Testis (tissue), 3 donors: ENCODE measurements around the gene AASDHPPT. TPM values are rescaled to one million over a fixed set of nuclear protein-coding genes. Genes with fewer than 3 reads are reported as not detected.
"Not testable (repeated sequence)": the region's sequence is repeated elsewhere in the genome, so short reads cannot be mapped to it uniquely, and the experiment has no call there.

Experiments used
- DNase-seq: peaks from one replicate; pipeline ENCODE4 v3.0.0-alpha.2; 2019
- H3K27ac ChIP-seq, 2 donors: fragments of 200-600 bp; sonication (generic); one replicate each; pipeline ENCODE4 v1.5.1; 2019
- H3K27me3 ChIP-seq: fragments of 200-600 bp; sonication (generic); one replicate; pipeline ENCODE4 v1.5.1; 2019
- H3K36me3 ChIP-seq: fragments of 200-600 bp; sonication (generic); one replicate; pipeline ENCODE4 v1.5.1; 2017; ENCODE audit warnings: low read depth; ENCODE audit errors: missing control alignments
- H3K4me1 ChIP-seq: fragments of 200-600 bp; sonication (generic); one replicate; pipeline ENCODE4 v1.5.1; 2019
- H3K4me3 ChIP-seq, 2 donors: fragments of 200-600 bp; sonication (generic); one replicate each; pipeline ENCODE4 v1.5.1; 2017 to 2019
- H3K9me3 ChIP-seq: fragments of 200-600 bp; sonication (generic); one replicate; pipeline ENCODE4 v1.5.1; 2017
- CTCF ChIP-seq, 3 experiments: fragments of 450-650 bp in 2 of 3; fragments of 200-600 bp in 1 of 3; sonication (generic) in 1 of 3; IDR thresholded peaks; one replicate each; pipeline ENCODE4 v1.5.1; 2016 to 2019; ENCODE audit warnings: antibody characterized with exemption in 3 of 3, mild to moderate bottlenecking in 2 of 3, moderate library complexity in 1 of 3
- POLR2A ChIP-seq: fragments of 450-650 bp; IDR thresholded peaks from one replicate; pipeline ENCODE4 v1.6.1; 2017; ENCODE audit warnings: antibody characterized with exemption, mild to moderate bottlenecking, moderate library complexity
- WGBS, 2 donors: methylation state at CpG; one replicate each; pipeline ENCODE4 v1.1.5; 2018; 5-methylcytosine and 5-hydroxymethylcytosine counted together
- intact Hi-C: fragments of 100-400 bp; cut with DNase I; formaldehyde crosslinking; loops from one replicate; pipeline ENCODE4 v1.15.1; 2023; ENCODE audit warnings: low total_unique reads
- polyA plus RNA-seq: library from polyadenylated mRNA; stranded (reverse); fragments of 350-450 nt; fragmentation: Illumina TruSeq; extraction: RNeasy Lipid Tissue Mini Kit (QIAGEN cat#74804); gene quantifications from one replicate; pipeline ENCODE4 v1.2.3, GENCODE V29; 2014; ENCODE audit warnings: low read depth, low replicate concordance; ENCODE audit not compliant: insufficient read depth
- total RNA-seq, 2 donors: library from RNA; depleted of rRNA; stranded (reverse); fragments of >200 nt; gene quantifications; one replicate each; pipeline ENCODE4 v1.2.3, GENCODE V29; 2016

Gene AASDHPPT
- total and polyA plus RNA-seq, 3 donors from 2014 or later, result 52.2 to 72.3 (median 56.7) TPM

- WGBS, 2 donors, result 72 to 93% methylated on average over 2 of the region's 2 CpGs
- intact Hi-C loops, result no loop called here
- TF ChIP-seq CTCF (IDR thresholded peaks at IDR 0.05) (no peak), POLR2A (no peak)
These were observed 44.6 kb upstream of the AASDHPPT start for GRCh38 chr11:106032861-106033260.

GRCh38 chr11:106043540-106043939 lies 33.9 kb upstream of the AASDHPPT start:
- Histone ChIP-seq H3K4me1 (no peaks in the 10 kb centered on the region), H3K27me3 (no peaks in the 10 kb centered on the region), H3K27ac (no peak overlapping the region)

More at GRCh38 chr11:106032861-106033260, 44.6 kb upstream of the AASDHPPT start:
- no peak overlapping the region for H3K4me3 ChIP-seq
- DNase-seq, result no peak
- H3K27me3 ChIP-seq, result no peaks in the 10 kb centered on the region
- H3K4me1 ChIP-seq, result no peaks in the 10 kb centered on the region
- H3K27ac ChIP-seq, result no peak overlapping the region
- H3K9me3 ChIP-seq, result no peaks in the 10 kb centered on the region
- H3K36me3 ChIP-seq, result no peaks in the 10 kb centered on the region

DNA sequence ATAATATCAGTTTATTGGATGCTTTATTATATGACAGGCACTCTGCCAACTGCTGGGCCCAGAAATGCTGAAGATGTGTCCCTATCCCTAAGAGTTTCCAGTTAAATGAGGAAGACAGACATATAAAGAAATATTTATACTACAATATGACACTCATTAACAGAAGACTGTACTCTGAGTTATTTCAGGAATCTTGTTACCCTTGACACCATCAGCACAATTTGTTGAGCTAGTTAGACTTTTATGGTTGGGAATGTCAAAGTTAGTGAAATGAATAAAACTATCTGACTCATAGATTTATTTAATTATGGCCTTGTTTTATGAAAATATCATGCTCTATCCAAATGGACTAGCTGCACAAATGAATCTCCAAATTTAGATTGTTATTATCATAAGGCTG lies 29.8 kb upstream of the AASDHPPT start:
- H3K4me3 ChIP-seq, result no peak overlapping the region
- TF ChIP-seq CTCF (IDR thresholded peaks at IDR 0.05), result no peak
- TF ChIP-seq POLR2A, result no peak
- H3K27me3 ChIP-seq, result no peaks in the 10 kb centered on the region
- no peaks in the 10 kb centered on the region for H3K4me1 ChIP-seq
- H3K36me3 ChIP-seq, result no peaks in the 10 kb centered on the region
- H3K27ac ChIP-seq, result no peak overlapping the region
- intact Hi-C loops, result no loop called here
- DNase-seq, result no peak
- no peaks in the 10 kb centered on the region for H3K9me3 ChIP-seq

More at GRCh38 chr11:106043540-106043939, 33.9 kb upstream of the AASDHPPT start:
- intact Hi-C loops, result no loop called here
- Histone ChIP-seq H3K4me3 (no peak overlapping the region), H3K9me3 (no peaks in the 10 kb centered on the region), H3K36me3 (no peaks in the 10 kb centered on the region)
- TF ChIP-seq CTCF (IDR thresholded peaks at IDR 0.05) (no peak), POLR2A (no peak)
- DNase-seq, result no peak

GRCh38 chr11:106049727-106050476 lies 27.6 kb upstream of the AASDHPPT start:
- Histone ChIP-seq H3K4me3 (no peak overlapping the region), H3K4me1 (no peaks in the 10 kb centered on the region), H3K27ac (no peak overlapping the region), H3K36me3 (no peaks in the 10 kb centered on the region), H3K27me3 (no peaks in the 10 kb centered on the region), H3K9me3 (no peaks in the 10 kb centered on the region)
- TF ChIP-seq CTCF (IDR thresholded peaks at IDR 0.05), result no peak
- no peak for TF ChIP-seq POLR2A
- no peak for DNase-seq
- intact Hi-C loops, result no loop called here
- WGBS, 2 donors, result 68 to 75% methylated on average over 5 of the region's 5 CpGs

DNA sequence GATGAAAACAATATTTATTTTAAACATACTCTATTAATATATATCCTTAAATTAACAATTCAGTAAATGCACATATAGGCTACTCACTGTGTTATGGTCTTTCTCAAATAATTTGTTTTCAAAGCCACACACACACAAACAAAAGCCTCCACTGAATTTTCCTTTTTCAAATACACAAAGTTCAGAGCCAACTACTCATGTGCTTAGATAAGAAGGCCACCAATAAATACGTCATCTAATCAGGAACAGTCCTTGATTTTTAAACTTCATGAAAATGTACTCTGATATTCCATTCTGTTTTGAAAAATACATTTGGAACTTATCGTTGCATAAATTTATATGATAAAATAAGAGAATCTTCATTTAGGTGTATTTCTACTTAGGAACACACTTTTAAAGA lies 26.4 kb upstream of the AASDHPPT start:
- intact Hi-C loops, result no loop called here
- H3K27me3 ChIP-seq, result no peaks in the 10 kb centered on the region
- 43 to 56% methylated on average over 2 of the region's 2 CpGs for WGBS, 2 donors
- TF ChIP-seq CTCF (IDR thresholded peaks at IDR 0.05) (no peak), POLR2A (no peak)
- no peaks in the 10 kb centered on the region for H3K9me3 ChIP-seq
- DNase-seq, result no peak
- no peak overlapping the region for H3K4me3 ChIP-seq
- no peak overlapping the region for H3K27ac ChIP-seq
- no peaks in the 10 kb centered on the region for H3K4me1 ChIP-seq
- no peaks in the 10 kb centered on the region for H3K36me3 ChIP-seq

DNA sequence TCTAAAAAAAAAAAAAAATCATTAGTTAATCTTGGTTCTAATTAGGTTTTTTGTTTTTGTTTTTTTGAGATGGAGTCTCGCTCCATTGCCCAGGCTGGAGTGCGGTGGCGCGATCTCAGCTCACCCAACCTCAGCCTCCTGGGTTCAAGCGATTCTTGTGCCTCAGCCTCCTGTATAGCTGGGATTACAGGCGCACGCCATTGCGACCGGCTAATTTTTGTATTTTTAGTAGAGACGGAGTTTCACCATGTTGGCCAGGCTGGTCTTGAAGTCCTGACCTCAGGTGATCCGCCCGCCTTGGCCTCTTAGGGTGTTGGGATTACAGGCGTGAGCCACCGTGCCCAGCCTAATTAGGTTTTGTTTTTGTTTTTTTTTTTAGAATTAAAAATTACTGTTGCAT lies 19.1 kb upstream of the AASDHPPT start:
- H3K4me1 ChIP-seq, intact Hi-C loops, H3K36me3 ChIP-seq, H3K9me3 ChIP-seq, H3K27ac ChIP-seq, H3K27me3 ChIP-seq, DNase-seq, H3K4me3 ChIP-seq: not testable (repeated sequence)
- 60 to 77% methylated on average over 14 of the region's 14 CpGs for WGBS, 2 donors
